DMS114 treated with DMSO at 0.1 percent for 48 hours (cell line): Measurements from ENCODE around the gene C11orf97.
"Not testable (repeated sequence)": the region's sequence is repeated elsewhere in the genome, so short reads cannot be mapped to it uniquely, and the experiment has no call there.

Experiments
- DNase-seq: peaks from one replicate; lab custom pipeline; 2025; ENCODE audit not compliant: unreplicated experiment; lab: John Stamatoyannopoulos, UW

Gene C11orf97

DNA sequence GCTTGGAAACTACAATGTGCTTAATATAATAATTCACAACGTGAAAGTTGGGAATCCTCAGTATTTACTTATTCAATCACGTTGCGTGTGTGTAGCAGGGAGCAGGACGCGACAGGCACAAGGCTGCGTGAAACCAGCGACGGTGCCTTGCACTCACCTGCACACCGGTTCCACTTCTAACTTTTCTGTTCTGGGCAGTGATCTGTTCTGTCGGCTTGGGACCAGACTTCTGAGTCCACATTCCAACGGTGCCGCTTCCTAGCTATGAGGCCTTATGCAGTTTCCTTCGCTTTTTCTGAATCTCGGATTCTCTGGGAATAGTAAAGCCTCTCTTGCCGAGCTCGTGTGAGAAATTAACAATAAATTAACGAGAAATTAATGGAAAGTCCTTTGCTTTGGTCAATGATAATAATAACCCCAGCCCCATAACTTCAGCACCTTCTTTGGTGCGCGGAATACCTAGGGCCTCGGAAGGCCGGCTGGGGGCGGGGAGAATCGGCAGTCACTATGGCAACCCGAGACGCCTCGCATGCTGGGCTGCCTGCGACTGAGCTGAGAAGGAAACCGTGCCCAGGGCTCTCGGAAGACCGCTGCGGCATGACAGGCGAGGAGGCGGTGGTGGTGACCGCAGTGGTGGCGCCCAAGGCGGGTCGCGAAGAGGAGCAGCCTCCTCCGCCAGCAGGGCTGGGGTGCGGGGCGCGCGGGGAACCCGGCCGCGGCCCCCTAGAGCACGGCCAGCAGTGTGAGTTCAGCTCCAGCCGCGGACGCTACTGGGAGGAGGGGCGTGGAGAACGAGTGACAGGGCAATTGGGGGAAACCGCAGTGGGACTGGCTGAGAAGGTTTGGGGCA is at the start of gene C11orf97:
C11orf97 (plus strand) TSS at position 530 of the 850 bp plus-strand sequence; CDS start at position 598, 68 bp downstream.
- peak; percentile 8 for DNase-seq

DNA sequence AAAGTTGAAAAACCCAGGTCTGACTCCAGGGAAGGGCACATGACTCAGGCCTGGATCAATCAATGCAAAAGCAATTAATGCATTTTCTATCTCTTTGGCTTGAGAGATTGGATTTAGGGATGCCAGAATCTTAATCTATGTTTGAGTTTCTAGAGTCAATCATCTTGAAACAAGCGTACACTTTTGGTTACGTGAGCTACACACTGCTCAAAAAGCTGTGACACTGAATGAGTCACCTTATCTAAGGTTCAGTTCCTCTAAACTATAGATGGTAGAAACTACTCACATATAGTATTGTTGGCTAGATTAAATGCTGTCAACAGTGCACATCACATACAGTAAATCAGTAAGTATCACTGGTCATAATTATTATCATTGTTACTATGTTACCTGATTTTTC is 42.8 kb upstream of the C11orf97 start:
- no peak for DNase-seq

DNA sequence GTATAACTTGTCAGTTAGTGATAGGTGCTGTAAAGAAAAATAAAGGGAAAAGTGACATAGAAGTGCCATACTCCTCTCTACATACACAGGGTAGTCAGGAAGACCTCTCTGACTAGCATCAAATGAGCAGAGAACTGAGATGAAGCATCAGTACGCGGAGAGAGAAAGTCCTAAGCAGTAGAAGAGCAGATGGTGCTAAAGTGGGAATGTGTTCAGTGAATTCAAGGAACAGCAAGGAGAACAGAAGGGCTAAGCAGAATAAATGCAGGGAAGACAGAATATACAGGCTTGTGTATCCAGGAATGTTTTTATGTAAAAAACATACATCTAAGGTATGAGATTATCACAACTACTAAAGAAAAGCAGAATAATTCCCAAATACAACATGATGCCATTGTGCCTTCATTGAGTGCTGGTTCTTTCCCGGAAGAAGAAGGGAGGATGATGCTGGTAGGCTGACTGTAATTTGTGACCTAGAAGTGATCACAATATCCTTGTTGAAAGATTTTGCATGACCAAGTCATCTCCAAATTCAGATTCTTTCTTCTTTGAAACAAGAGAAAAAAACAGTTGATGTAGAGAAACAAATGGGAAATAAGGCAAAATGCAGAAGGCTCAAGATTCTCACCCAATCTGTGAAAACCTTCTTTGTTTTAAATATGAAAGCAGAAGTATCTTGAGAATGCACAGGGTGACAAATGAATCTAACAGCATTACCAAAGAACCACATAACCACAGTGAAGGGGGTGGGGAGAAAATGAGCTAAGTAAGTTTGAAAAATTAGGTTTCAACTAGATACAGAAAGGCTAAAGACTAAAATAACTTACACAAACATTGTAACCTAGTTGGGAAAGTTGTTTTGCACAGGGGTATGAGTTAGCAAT is 39.1 kb upstream of the C11orf97 start:
- DNase-seq = no peak

- no peak for DNase-seq
Observed at GRCh38 chr11:94477624-94478023, 34.6 kb upstream of the C11orf97 start.

GRCh38 chr11:94481342-94481741 is 30.9 kb upstream of the C11orf97 start:
- DNase-seq = no peak

GRCh38 chr11:94486068-94486467 is 26.2 kb upstream of the C11orf97 start:
- DNase-seq = no peak

GRCh38 chr11:94493281-94494125 is 18.8 kb upstream of the C11orf97 start, which contains the start of the genes ANKRD49 and MRE11:
ANKRD49 (plus strand) TSS chr11:94493984; CDS start chr11:94496694, 2,710 bp downstream.
MRE11 (minus strand) TSS chr11:94493844; CDS start chr11:94492801, 1,043 bp downstream.
- DNase-seq = peak; percentile 85

- peak; percentile 24 for DNase-seq
Observed at GRCh38 chr11:94494126-94494680, 18.1 kb upstream of the C11orf97 start.

GRCh38 chr11:94500181-94500580 is 12.1 kb upstream of the C11orf97 start:
- no peak for DNase-seq

- no peak for DNase-seq
Observed at GRCh38 chr11:94501522-94501921, 10.7 kb upstream of the C11orf97 start.

GRCh38 chr11:94504689-94505293 is 7.5 kb upstream of the C11orf97 start:
- peak; percentile 54 for DNase-seq

- not testable (repeated sequence) for DNase-seq
Observed at GRCh38 chr11:94506513-94506912, 5.7 kb upstream of the C11orf97 start.

- DNase-seq = no peak
Observed at GRCh38 chr11:94507485-94507884, 4.8 kb upstream of the C11orf97 start.

GRCh38 chr11:94513091-94513490 is 830 bp downstream of the C11orf97 start:
- DNase-seq = no peak

DNA sequence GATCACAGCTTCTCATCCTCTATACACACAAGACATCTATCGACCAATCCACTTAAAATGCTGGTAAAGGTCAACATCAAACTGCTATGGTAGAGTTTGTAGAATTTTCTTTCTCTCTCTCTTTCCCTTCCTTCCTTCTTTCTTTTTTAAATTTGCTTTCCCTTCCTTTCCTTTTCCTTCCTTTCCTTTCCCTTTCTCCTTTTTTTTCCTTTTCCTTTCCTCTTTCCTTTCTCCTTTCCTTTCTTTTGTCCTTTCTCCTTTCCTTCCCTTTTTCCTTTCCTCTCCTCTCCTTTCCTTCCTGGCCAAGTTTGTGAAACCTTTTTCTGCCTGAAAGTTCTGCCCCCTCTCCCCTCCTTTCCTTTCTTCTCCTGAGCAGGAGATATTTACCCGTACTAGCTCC is 3.1 kb downstream of the C11orf97 start:
- DNase-seq = no peak

DNA sequence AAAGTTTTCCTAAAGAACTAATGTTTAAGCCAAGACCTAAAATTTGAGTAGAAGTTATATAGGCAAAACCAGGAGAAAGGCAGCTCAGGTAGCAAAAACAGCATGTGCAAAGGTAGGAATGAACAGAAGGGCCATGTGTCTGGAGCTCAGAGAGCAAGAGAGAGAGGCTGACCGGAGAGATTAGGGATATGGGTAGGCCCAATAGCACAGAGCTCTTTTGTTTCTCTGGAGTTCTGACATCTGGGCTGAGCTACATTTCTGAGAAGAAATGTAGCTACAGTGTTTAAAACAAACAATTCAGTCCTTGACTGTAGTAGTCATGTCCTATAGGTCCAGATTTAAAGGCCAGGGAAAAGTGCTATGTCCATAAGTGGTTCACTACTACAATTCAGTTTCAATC is 4.5 kb downstream of the C11orf97 start:
- no peak for DNase-seq

DNA sequence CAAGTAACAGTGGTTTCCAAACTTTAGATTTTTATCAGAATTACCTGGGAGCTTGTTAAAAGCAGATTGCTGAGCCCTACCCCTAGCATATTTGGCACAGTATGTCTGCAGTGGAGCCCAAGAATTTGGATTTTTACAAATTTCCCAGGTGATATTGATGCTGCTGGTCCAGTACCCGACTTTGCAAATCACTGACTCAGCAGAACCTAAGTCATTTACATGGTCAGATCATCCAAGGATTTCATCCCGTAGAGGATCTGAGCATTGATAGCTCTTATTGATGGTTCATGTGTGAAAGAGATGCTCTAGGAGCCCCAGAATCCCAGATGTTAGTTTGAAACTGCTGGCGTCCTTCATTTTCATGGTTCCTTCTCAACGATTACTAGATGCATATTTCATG is 6.0 kb downstream of the C11orf97 start:
- DNase-seq = no peak

DNA sequence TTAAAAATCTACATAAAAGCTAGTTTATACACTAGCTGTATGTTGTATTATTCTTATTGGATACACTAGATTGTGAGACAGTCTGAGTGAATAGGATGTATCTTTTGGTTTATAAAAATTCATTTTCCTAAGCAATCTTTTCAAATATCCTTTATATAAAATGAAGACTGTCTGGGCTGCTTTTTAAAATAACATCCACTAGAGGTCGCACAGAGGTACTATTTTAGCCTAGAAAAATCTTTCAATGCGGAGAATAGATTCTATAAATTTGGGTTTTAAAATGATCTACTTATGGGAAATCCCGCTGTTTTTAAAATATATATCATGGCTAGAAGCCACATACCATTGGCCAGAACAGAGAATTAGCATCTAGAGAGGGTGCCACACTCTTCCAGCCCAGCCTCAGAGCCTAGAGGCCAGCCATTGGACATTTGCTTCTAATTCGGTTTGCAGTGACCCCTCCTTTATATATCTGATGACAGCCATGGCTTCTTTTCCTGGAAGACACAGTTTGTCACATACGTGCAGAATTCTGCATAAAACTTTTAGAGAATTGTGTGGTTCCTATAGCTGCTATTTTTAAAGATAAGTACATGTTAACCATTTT is 7.3 kb downstream of the C11orf97 start:
- DNase-seq = peak; percentile 31

- no peak for DNase-seq
Observed at GRCh38 chr11:94521684-94522083, 9.4 kb downstream of the C11orf97 start.

GRCh38 chr11:94524341-94524740 is 12.1 kb downstream of the C11orf97 start:
- DNase-seq = no peak
